ENCODE data around the gene SYNE3.

The SYNE3 gene

GRCh38 chr14:95500772-95501401 is 15.6 kb downstream of the SYNE3 start:
- no peak for TF ChIP-seq EZH2 (IDR thresholded peaks at IDR 0.05)
- TF ChIP-seq FOXP2 (optimal IDR thresholded peaks at IDR 0.05; ENCODE audit: control extremely low read depth, extremely low read length, insufficient read depth), result no peak
- Histone ChIP-seq H3K36me3 (ENCODE audit: insufficient read depth, low read length) (no peaks in the 10 kb centered on the region), H3K9ac (ENCODE audit: insufficient read length) (no peak overlapping the region), H3K27ac (no peak overlapping the region), H3K9me3 (ENCODE audit: low read depth, low read length) (no peaks in the 10 kb centered on the region), H3K4me3 (no peak overlapping the region)
- DNase-seq (ENCODE audit: low read depth, low spot score), result no peak

GRCh38 chr14:95500201-95500681 is 16.2 kb downstream of the SYNE3 start:
- no peak overlapping the region for H3K9ac ChIP-seq (ENCODE audit: insufficient read length)
- TF ChIP-seq FOXP2 (optimal IDR thresholded peaks at IDR 0.05; ENCODE audit: control extremely low read depth, extremely low read length, insufficient read depth) (no peak), EZH2 (IDR thresholded peaks at IDR 0.05) (no peak), POLR2AphosphoS5 (IDR thresholded peaks at IDR 0.05; ENCODE audit: borderline replicate concordance, low read depth, low read length) (no peak)
- no peaks in the 10 kb centered on the region for H3K9me3 ChIP-seq (ENCODE audit: low read depth, low read length)
- no peak overlapping the region for H3K4me3 ChIP-seq
- no peak overlapping the region for H3K27ac ChIP-seq
- no peak for DNase-seq (ENCODE audit: low read depth, low spot score)
- no peaks in the 10 kb centered on the region for H3K36me3 ChIP-seq (ENCODE audit: insufficient read depth, low read length)

GRCh38 chr14:95499354-95499750 is 17.1 kb downstream of the SYNE3 start:
- TF ChIP-seq FOXP2 (optimal IDR thresholded peaks at IDR 0.05; ENCODE audit: control extremely low read depth, extremely low read length, insufficient read depth), result no peak
- no peak for TF ChIP-seq EZH2 (IDR thresholded peaks at IDR 0.05)
- no peak for TF ChIP-seq POLR2AphosphoS5 (IDR thresholded peaks at IDR 0.05; ENCODE audit: borderline replicate concordance, low read depth, low read length)
- Histone ChIP-seq H3K36me3 (ENCODE audit: insufficient read depth, low read length) (no peaks in the 10 kb centered on the region), H3K9me3 (ENCODE audit: low read depth, low read length) (no peaks in the 10 kb centered on the region), H3K9ac (ENCODE audit: insufficient read length) (no peak overlapping the region), H3K4me3 (no peak overlapping the region), H3K27ac (no peak overlapping the region)
- no peak for DNase-seq (ENCODE audit: low read depth, low spot score)

GRCh38 chr14:95498622-95499353 is 17.7 kb downstream of the SYNE3 start:
- Histone ChIP-seq H3K36me3 (ENCODE audit: insufficient read depth, low read length) (no peaks in the 10 kb centered on the region), H3K4me3 (no peak overlapping the region), H3K9me3 (ENCODE audit: low read depth, low read length) (no peaks in the 10 kb centered on the region), H3K9ac (ENCODE audit: insufficient read length) (no peak overlapping the region), H3K27ac (no peak overlapping the region)
- TF ChIP-seq FOXP2 (optimal IDR thresholded peaks at IDR 0.05; ENCODE audit: control extremely low read depth, extremely low read length, insufficient read depth), result no peak
- TF ChIP-seq EZH2 (IDR thresholded peaks at IDR 0.05), result no peak
- TF ChIP-seq POLR2AphosphoS5 (IDR thresholded peaks at IDR 0.05; ENCODE audit: borderline replicate concordance, low read depth, low read length), result no peak
- DNase-seq (ENCODE audit: low read depth, low spot score), result no peak

GRCh38 chr14:95497561-95498011 is 18.9 kb downstream of the SYNE3 start:
- H3K4me3 ChIP-seq, result no peak overlapping the region
- H3K27ac ChIP-seq, result no peak overlapping the region
- DNase-seq (ENCODE audit: low read depth, low spot score), result no peak
- no peak overlapping the region for H3K9ac ChIP-seq (ENCODE audit: insufficient read length)
- no peaks in the 10 kb centered on the region for H3K36me3 ChIP-seq (ENCODE audit: insufficient read depth, low read length)
- no peaks in the 10 kb centered on the region for H3K9me3 ChIP-seq (ENCODE audit: low read depth, low read length)
- TF ChIP-seq FOXP2 (optimal IDR thresholded peaks at IDR 0.05; ENCODE audit: control extremely low read depth, extremely low read length, insufficient read depth) (no peak), EZH2 (IDR thresholded peaks at IDR 0.05) (no peak), POLR2AphosphoS5 (IDR thresholded peaks at IDR 0.05; ENCODE audit: borderline replicate concordance, low read depth, low read length) (no peak)

- Histone ChIP-seq H3K9ac (ENCODE audit: insufficient read length) (no peak overlapping the region), H3K27ac (no peak overlapping the region), H3K9me3 (ENCODE audit: low read depth, low read length) (no peaks in the 10 kb centered on the region), H3K4me3 (no peak overlapping the region), H3K36me3 (ENCODE audit: insufficient read depth, low read length) (no peaks in the 10 kb centered on the region)
- TF ChIP-seq EZH2 (IDR thresholded peaks at IDR 0.05), result no peak
- no peak for TF ChIP-seq POLR2AphosphoS5 (IDR thresholded peaks at IDR 0.05; ENCODE audit: borderline replicate concordance, low read depth, low read length)
- TF ChIP-seq FOXP2 (optimal IDR thresholded peaks at IDR 0.05; ENCODE audit: control extremely low read depth, extremely low read length, insufficient read depth), result no peak
- no peak for DNase-seq (ENCODE audit: low read depth, low spot score)
Observed at GRCh38 chr14:95496690-95497259, 19.7 kb downstream of the SYNE3 start.

GRCh38 chr14:95496111-95496681 is 20.3 kb downstream of the SYNE3 start:
- no peak for DNase-seq (ENCODE audit: low read depth, low spot score)
- Histone ChIP-seq H3K9me3 (ENCODE audit: low read depth, low read length) (no peaks in the 10 kb centered on the region), H3K27ac (no peak overlapping the region), H3K36me3 (ENCODE audit: insufficient read depth, low read length) (no peaks in the 10 kb centered on the region), H3K9ac (ENCODE audit: insufficient read length) (no peak overlapping the region), H3K4me3 (no peak overlapping the region)
- TF ChIP-seq POLR2AphosphoS5 (IDR thresholded peaks at IDR 0.05; ENCODE audit: borderline replicate concordance, low read depth, low read length) (no peak), FOXP2 (optimal IDR thresholded peaks at IDR 0.05; ENCODE audit: control extremely low read depth, extremely low read length, insufficient read depth) (no peak)

- H3K36me3 ChIP-seq (ENCODE audit: insufficient read depth, low read length), result no peaks in the 10 kb centered on the region
- TF ChIP-seq POLR2AphosphoS5 (IDR thresholded peaks at IDR 0.05; ENCODE audit: borderline replicate concordance, low read depth, low read length) (no peak), EZH2 (IDR thresholded peaks at IDR 0.05) (no peak), FOXP2 (optimal IDR thresholded peaks at IDR 0.05; ENCODE audit: control extremely low read depth, extremely low read length, insufficient read depth) (no peak)
- no peaks in the 10 kb centered on the region for H3K9me3 ChIP-seq (ENCODE audit: low read depth, low read length)
- no peak overlapping the region for H3K4me3 ChIP-seq
- DNase-seq (ENCODE audit: low read depth, low spot score), result no peak
- H3K9ac ChIP-seq (ENCODE audit: insufficient read length), result no peak overlapping the region
- no peak overlapping the region for H3K27ac ChIP-seq
Observed at GRCh38 chr14:95495538-95496025, 20.9 kb downstream of the SYNE3 start.

All from SK-N-MC (cell line).